Hematopoietic multipotent progenitor cell treated with erythropoietin and hydrocortisone succinate and interleukin-3 and kit ligand, for 8 days (in vitro differentiated cells): Measurements from ENCODE around the gene BSCL2.
A peak's percentile ranks its signal among the peaks of the same experiment; 100 is the strongest.
"Not testable (repeated sequence)": the region's sequence is repeated elsewhere in the genome, so short reads cannot be mapped to it uniquely, and the experiment has no call there.

Experiments
- DNase-seq: peaks from one replicate; pipeline ENCODE4 v3.0.0-alpha.2; 2015

BSCL2 gene

DNA sequence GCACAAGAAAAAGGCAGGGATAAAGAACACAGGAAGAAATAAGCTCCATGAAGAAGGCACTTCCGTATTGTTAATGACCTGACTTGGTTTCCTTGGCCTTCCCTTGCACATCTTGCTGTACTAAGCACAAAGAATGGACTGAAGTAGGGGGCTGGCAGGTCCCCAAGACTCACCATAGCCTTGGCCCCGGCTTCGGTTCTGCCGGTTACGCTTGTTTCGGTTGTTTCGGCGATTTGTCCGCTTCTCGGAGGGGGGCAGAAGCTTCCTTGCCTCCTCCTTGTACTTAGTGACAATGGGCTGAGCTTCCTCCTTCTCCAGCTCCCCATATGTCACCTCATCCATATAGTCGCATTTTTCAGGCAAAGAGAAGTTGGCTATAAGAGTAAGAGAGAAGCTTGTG is 9.6 kb upstream of the BSCL2 start:
- no peak for DNase-seq

- no peak for DNase-seq
These were observed 9.0 kb upstream of the BSCL2 start for GRCh38 chr11:62716206-62716605.

DNA sequence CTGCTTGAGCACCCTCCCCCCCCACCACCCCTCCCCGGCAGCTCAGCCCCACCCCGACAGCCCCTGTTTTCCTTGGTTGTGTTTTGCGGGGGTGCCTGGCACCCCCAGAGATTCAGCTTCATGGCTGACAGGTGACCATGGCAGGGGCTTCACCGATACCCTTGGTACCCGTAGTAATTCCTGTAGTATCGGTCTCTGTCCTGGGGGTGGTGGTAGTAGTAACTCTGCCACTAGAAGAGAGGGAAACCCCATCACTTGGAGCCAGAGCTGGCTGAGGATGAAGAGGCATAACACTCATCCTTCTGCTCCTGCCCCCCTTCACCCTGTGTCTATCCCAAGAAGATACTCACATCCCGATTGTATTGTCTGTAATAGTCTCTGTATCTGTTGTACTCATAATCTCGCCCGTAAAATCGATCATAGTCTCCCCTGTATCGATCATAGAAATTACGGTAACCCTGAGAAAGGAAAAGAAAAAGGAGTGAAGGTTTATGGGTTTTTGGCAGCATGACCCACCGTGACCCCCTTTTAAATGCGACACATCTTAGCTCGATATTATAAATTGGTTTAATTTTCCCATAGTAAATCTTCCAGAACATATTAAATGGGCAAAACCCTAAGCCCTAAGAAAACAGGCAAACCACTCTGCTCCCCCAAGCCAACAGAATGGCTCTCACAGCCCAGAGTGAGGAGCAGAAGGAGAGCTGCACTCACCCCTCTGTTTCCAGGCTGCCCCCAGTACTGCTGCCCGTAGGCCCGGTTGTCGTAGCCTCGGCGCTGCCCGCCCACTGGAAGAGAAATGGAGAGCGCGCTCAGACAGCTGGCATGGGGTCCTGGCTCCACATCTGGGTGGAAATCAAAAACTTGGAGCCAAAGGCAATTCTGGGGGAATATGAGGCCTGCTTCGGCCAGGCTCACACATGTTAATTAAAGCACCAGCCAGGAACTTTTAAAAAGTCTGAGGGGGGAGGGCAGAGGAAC is 8.2 kb upstream of the BSCL2 start:
- DNase-seq = no peak

GRCh38 chr11:62713343-62713742 is 6.1 kb upstream of the BSCL2 start:
- DNase-seq = no peak

DNA sequence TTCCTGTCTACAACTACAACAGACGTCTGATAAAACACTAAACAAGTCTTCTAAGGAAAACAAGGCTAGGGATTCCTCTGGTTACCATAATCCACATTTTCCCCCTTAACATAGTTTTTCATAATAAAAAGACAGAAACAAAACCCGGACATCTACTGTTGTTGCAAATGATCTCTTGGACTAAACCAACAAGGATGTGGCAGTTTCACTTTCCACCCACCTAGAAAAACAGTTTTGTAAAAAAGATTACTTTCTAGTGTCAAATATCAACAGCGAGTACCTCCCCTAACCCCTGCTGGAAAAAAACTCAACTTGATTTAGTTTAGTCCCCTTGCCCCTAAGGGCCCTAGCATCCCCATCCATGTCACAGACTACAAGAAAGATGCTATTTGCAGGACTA is 5.6 kb upstream of the BSCL2 start:
- DNase-seq = no peak

DNA sequence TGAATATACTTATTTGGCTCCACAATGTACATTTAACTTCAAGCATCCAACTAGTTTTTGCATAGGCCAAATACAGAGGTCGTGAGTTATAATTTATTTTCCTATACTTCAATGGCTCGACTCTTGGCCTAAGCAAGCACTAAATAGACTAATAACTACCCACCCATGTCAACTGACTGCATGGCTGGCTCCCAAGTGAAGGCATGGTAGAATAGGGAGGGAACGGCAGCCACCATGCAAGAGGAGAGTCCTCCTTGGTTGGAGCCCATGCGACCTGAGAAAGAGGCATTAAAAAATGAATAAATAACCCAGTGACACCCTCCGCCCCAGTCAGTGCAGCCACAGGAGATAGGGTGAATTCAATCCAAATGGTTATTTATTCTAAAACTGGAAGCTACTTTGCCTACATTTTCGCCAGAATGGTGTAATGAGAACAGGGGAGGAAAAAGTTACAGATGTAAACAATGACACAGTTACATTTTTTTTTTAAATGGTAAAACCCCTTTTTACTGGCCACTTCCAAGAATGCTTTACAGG is 5.1 kb upstream of the BSCL2 start:
- DNase-seq = no peak

DNA sequence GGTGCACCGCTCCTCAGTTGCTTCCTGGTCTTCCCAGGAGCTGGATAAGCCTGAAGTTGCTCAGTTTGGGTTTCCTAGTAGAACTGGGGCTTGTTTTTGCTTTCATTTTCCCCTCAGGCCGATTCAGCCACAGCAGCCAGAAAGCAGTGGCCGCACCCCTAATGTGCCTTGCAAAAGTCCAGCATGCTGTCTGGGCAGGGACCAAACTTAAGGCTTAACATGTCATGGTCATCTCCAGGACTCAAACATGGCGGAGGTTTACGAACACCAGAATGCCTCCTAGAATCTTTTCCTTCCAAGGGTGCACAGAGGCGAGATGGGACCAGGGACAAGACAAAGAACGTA is 2.7 kb upstream of the BSCL2 start:
- DNase-seq = peak; percentile 49

DNA sequence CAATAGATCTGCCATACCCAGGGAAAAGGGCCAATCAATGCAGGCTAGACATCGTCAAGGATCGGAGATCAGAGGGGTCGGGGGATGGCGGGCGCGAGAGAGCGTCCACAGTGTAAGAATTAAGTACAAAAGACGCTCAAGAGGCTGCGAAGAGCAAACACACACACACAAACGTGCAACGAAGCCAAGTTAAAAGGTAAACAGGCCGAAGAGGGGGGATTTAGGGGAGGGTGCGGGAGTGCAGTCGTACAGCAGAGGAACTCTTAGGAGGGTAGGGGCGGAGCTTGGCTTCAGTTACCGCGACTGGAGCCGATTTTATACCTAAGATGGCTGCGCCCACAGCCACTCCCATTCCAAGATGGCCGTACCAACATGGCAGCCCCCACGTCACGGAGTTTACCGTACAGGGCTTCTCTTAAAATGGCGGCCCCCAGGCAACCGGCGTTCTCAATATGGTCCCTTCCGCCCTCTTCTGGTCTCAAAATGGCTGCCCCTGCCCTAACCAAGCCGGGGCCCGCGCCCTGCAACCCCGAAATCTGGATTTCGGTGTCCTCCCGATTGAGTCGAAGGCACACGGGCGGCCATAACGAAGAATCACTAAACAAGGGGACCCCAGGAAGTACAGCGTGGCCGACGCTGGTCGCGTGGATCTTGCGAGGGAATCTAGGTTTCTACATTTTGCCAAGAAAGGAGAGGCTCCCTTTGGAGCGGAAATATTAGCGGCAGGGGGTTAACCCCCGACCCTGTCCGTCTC is 2.2 kb upstream of the BSCL2 start:
- DNase-seq = peak; percentile 99

GRCh38 chr11:62708793-62709192 is 1.6 kb upstream of the BSCL2 start:
- peak; percentile 59 for DNase-seq

DNA sequence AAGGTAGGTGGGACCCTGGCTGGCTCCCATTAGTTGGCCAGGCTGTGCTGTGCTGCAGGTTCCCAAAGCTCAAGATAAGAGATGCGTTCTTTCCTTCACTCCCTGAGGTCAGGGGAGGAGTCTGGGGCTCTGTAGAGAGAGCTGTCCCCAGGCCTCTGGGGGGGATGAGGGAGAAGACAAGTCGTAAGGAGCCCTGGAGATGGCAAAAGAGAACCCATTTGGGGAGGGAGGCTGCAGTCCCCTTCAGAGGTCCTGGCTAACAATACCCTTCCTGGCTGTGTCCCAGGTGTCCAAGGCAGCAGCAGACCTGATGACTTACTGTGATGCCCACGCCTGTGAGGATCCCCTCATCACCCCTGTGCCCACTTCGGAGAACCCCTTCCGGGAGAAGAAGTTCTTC is 1.2 kb upstream of the BSCL2 start:
- peak; percentile 82 for DNase-seq

DNA sequence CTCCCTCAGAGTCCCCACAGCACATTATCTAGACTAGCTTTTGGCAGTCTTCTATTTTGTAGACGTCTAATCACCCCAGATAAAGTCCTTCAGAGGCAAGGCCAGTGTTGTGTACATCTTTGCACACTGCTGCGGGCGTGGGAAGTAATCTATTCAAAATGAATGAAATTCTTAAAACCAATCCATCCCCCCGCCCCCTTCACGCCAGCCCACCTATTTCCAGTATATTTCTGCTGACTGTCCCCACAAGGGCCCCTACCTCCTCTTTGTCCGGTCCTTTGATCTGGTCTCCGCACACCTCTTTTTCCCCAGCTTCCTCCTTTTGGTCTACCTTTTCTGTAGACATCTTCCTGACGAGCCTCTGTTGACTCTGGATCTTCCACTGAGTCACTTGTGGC is 375 bp downstream of the BSCL2 start:
- DNase-seq = peak; percentile 62

DNA sequence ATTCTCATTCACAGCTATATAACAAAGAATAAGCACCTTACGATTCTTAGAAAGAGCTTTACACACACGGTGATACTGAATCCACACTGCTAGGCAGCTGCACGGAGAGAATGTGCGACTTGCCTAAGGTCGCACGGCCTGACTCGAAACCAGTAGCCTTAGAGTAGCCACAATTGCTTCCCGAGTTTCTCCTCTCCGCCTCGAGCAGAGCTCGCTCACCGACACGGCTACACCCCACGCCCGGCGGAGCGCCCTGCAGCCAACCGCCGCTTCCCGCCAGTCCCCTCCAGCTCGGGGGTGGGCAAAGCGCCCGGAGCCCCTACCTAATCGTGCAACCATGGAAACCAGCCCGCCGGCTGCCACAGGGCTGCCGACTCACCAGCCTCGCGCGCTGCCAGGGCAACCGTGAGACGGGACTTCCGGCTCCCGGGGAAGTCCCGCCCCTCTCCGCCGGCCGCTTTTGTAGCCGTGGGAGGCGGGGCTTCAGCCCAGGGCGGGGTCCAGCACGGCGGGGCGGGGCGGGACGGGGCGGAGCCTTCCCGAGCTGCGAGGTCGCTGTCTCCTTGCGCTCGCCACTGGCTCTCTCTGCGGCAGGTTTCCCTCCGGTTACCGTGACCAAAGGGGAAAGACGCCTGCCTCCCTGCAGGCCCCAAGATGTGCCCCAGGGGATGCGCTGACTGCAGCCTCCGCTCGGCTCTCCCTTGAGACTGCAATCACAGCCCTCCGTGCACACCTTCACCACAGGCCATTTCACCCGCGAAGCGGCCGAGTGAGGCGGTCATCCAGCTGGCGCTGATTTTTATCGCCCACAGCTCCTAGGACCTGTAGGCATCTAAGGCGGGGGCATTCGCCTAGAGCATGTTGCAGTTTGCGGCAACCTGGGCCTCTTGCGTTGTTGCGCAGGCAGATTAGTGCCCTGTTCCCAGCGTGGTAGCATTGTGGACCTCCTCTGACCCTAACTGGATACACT is 1.1 kb downstream of the BSCL2 start:
- DNase-seq = peak; percentile 94

DNA sequence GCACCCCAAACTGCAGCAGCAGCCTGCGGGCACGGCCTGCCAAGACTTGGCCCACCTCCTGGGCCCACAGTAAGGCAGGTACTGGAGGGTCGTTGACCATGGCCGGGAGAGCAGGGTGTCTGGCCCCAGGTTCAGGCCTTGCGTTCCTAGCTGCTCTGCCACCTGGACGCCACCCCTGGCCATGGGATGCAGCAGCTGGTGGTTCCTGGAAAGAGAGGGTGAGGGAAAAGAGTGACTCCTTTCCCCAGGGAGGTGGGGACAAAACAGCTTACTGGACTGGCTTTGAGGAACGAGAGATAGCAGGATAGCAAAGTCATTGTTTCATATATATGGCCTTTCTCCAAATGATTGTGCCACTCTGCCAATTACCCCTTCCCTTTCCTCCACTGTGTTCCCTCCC is 1.8 kb downstream of the BSCL2 start:
- peak; percentile 64 for DNase-seq

DNA sequence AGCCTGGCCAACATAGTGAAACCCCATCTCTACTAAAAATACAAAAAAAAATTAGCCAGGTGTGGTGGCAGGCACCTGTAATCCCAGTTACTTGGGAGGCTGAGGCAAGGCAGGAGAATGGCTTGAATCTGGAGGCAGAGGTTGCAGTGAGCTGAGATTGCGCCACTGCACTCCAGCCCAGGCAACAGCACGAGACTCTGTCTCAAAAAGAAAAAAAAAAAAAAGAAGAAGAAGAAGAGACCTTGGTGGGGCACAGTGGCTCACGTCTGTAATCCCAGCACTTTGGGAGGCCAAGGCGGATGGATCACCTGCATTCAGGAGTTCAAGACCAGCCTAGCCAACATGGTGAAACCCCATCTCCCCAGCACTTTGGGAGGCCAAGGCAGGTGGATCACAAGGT is 3.3 kb downstream of the BSCL2 start:
- DNase-seq = not testable (repeated sequence)

DNA sequence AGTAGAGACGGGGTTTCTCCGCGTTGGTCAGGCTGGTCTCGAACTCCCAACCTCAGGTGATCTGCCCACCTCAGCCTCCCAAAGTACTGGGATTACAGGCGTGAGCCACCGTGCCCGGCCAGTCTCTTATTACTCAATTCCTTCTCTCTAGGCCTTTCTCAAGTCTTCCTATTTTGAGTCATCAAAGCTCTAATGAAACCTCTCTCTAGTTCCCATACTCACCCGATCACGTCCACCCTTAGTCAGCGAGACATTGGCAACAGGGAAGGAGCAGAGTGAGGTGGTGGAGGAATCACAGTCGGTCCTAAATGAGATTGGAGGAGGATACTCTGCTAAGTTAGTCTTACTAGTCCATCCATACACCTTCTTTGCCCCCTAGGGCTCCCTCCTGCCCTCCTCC is 5.0 kb downstream of the BSCL2 start:
- DNase-seq = no peak

- peak; percentile 91 for DNase-seq
These were observed 12.6 kb downstream of the BSCL2 start for GRCh38 chr11:62694455-62695167.

DNA sequence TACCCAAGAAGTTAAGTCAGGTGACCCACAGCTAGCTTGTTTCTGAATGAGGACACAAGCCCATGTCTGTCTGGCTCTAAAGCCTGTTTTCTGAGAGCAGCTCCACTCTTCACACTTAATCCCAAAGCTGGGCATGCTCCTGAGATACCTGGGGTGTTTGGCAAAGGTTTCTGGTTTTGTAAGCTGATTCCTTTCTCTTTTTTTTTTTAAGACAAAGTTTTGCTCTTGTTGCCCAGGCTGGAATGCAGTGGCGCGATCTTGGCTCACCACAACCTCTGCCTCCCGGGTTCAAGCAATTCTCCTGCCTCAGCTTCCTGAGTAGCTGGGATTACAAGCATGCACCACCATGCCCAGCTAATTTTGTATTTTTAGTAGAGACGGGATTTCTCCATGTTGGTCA is 13.6 kb downstream of the BSCL2 start:
- not testable (repeated sequence) for DNase-seq

- no peak for DNase-seq
These were observed 17.6 kb downstream of the BSCL2 start, which contains the start of gene LRRN4CL for GRCh38 chr11:62689421-62690183. Gene LRRN4CL, minus strand, starts transcription at chr11:62689530. Its CDS starts 1,022 bp downstream, at chr11:62688508.

DNA sequence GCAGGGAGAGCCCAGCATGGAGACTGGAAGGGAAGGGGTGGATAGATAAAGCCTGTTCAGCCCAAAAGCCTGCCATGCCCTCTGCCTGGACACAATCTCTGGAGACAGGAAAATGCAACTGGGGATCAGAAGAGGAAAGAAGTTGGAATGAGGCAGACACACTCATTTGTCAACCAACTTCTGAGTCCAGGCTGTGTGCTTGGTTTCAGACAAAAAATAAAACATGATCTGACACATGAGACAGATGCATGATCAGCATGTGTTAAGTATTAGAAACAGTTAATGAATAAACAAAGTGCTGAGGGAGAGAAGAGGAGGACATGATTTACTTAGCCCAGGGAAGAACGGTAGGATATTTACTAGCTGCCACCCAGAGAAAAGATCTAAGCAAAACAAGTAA is 18.7 kb downstream of the BSCL2 start:
- DNase-seq = no peak

DNA sequence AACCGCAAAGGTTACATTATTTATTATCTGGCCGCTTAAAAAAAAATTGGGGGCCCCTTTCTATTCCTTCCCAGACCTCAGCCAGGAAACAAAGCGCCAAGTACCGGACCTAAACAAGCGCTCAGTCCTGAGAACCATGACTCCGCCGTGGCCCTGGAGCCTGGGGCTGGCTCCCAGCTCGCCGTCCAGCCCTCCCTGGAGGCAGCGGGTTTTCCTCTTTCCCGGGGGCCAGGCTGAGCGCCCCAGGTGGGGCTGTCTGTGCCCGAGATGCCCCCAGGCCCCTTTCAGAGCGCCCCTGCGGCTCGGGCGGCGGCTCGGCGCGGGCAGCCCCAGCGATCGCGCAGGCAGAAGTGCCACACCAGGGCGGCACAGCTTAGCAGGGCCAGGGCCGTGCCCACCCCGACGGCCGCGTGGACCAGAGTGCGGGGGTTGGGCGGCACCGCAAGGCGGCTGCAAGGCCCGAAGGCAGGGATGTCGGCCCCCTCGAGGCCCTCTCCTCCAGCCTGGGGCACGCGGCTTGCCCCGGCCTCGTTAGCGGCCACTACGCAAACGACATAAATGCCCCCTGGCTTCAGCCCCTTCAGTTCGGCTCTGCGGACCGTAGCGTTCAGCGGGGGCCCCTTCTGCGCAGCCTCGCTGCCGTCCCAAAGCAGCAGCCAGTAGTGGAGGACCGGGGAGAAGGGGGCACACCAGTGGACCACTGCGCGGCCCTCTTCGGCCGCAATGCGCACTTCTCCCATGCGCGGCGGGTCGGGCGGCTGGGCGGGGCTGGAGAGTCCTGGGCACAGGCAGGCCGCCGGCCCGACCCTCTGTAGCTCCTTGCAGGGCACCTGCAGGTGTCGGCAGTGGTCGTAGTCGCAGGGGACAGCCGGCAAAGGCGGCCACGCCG is 19.5 kb downstream of the BSCL2 start:
- no peak for DNase-seq
